Stimulated activated CD8-positive, alpha-beta memory T cell treated with anti-CD3 and anti-CD28 coated beads, Interleukin-12 subunit alpha, Interleukin-12 subunit beta, amount 100 ng/mL, for 24 hours (primary cell): ENCODE results near the gene HHAT.

Experiments used
- DNase-seq: peaks from one replicate; pipeline ENCODE4 v3.0.0-alpha.2; 2020; ENCODE audit errors: extremely low read depth

Gene HHAT

DNA sequence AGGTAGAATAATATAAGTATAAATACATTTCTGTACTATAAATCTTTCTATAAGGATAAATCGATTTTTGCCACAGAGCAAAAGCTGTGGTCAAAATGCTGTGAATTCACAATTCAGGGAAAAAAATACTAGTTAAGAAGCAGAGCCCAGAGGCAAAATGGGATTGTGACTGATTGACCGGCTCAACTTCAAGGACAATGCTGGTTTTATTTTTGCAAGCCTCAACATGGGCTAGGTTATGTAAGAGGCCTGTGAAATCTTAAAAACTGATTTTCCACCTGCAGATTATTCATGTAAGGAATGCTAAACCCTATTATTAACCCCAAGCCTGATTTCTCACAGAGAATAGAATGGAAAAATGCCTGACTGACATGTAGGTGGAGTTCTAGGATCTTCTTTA lies 155.1 kb downstream of the HHAT start:
- no peak for DNase-seq

DNA sequence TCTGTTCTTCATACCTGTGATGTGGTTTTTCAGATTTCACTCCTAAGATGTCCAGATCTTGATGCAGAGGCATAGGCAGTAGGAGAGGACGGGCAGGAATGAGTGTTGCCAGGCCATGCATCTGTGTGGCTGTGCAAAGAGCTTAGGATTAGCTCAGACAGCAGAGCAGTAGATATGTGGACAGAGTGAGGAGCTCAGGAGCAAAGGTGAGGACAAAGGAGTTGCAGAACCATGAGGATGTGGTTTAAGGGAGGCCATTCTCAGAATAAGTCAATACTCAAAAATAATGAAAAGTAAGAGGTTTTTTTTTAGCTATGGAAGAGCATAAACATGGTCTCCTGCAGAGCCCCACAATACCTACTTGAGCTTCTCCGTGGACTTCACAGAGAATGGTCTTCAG lies 158.3 kb downstream of the HHAT start:
- DNase-seq, result no peak

DNA sequence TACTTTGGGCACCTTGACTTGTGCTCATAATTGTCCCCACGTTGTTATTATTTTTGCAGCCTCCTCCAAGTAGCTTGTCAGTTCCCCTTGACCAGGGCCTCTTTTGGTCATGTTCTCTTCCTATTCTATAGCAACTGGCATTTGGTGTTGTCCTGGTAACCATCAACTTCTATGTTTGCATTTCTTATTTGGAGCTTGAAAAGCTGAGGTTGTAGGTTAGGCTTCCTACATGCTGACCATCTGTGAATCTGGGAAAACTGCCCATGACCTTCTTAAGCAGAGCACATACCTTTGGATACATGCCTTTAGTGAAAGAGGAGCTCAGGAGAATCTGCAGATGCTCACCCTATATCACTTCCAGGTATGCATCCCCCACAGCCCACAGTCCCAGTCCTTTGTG lies 160.8 kb downstream of the HHAT start:
- no peak for DNase-seq

DNA sequence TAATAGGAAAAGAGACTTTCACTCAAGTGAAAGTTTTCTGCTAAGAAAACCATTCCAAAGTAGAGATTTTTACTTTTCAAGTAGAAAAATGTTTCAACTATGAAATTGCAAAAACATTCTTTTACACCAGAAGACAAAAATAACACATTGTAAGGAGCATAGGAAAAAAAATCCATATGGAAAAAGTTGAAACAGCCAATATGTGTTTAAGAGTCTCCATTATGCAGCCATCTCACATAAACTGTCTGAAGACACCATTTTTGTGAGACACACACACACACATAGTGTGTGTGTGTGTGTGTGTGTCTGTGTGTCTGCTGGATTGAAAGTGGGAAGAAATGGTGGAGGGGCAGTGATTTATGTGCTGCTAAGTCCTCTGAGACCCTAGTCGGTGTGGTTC lies 162.1 kb downstream of the HHAT start:
- no peak for DNase-seq

DNA sequence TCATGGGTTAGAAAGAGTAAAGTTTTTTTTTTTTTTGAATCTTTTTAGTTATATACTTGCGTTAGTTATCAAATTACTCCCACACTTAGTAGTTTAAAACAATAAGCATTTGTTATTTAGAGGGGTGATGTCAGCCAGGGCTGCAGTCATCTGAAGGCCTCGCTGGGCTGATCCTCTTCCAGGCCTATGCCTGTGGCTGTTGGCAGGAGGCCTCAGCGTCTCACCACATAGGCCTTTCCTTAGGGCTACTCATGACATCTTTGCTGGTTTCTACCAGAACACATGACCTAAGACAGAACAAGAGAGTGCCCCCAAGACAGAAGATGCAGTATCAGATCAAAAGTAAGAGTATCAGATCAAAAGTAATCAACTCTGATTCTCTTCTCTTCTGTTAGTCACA lies 167.4 kb downstream of the HHAT start:
- no peak for DNase-seq

DNA sequence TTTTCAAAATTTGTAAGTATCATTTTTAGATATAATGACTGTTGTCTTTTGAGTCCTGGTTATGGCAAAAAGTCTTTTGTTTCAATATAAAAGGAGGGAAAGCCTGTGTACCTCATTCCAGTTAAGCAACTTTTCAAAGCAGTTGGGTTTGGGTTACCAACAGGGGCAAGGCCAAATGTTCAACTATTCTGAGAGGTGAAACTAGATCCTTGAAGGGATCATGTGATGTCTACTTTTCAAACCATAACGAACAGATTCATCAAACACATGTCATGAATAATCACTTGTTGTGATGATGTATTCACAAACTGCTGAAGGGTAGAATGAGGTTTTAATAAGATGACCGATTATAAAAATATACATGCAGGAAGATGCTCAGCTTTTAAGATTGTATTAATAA lies 171.3 kb downstream of the HHAT start:
- no peak for DNase-seq

DNA sequence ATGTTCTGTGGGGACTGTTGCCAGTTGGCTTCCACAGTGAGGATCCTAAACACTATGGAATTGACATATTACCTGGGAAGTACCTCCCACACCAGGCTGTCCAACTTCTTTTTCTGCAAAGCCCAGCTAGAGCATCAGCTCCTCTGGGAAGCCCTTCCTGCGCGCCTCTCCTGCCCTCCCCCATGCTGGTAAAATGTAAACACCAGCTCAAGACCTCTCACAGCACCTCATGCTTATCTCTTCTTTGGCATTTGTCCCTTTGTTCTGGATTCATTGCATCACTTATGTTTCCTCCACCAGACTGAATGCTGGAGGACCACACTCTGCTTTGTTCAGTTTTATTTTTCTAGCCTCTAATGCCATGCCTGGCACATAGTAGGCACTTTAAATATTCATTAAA lies 172.1 kb downstream of the HHAT start:
- no peak for DNase-seq

DNA sequence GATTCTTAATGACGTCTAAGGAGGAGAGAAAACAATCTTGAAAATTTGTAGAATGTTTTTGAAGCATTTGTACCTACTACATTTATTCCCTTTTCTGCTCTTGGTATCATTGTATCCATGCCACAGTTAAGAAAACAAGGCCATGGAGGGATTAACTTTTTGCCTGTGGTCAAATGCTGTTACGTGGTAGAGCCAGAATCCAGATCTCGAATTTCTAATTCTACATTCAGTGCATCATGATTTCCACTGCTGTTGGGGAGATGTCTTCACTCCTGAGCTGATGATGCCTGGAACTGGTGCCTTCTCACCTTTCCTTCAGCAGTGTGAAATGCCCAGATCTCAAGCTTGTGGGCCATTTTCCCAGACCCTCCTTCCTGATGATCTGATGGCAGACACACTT lies 175.6 kb downstream of the HHAT start:
- DNase-seq, result no peak

DNA sequence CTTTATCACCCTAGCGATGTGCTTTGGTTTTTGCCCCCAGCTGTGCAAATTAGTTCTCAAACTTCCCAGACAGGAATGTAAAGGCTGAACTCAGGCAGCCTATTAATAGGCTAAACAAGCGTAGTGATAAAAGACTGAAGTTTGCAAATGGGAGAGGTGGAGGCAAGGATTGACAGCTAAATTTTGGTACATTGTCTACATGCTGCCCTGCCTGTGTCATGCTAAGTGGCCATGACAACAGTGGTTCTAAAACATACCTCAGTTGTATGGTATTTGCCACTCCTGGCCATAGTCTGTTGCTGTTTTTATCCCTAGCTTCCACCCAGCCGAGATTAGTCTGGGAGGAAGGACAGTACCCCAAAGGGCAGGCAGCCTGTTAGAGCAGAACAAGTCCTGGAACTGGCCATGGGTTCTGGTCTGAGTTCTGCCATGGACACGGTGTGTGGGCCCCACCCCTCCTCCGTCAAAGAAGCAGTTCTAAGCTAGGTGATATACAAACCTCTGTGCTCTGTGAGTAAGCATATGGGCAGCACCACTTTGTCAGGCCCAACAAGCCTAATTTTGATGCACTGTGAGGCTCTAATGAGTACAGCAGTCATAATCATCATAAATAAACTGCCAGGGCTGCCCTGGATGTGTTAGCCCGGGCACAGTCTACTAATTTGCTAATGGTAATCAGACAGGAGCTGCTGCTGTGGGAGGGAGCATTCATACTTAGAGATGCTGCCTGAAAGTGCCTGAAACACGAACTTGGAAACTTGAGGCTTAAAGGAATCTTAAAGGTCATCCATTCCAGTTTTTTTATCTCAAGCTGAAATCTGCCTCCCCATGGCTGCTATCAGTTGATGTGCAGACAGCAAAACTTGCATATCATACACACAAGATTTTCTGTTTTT lies 177.1 kb downstream of the HHAT start:
- no peak for DNase-seq

DNA sequence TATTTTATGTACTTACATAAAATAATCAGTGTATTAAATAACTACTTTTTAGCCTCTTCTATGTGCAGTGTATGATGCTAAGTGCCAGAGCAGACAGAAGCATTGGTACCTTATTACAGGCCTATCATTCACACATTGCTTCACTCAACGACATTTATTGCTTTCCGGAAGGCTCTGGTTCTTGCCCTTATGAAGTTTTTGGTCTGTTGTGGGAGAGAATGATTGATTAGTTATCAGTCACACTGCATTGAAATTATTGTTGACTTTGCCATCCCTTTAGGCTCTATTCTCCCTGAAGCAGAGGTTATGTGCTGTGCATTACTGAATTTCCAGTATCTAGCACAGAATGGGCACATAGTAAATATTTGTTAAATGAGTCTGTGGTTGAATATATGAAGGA lies 178.0 kb downstream of the HHAT start:
- no peak for DNase-seq

DNA sequence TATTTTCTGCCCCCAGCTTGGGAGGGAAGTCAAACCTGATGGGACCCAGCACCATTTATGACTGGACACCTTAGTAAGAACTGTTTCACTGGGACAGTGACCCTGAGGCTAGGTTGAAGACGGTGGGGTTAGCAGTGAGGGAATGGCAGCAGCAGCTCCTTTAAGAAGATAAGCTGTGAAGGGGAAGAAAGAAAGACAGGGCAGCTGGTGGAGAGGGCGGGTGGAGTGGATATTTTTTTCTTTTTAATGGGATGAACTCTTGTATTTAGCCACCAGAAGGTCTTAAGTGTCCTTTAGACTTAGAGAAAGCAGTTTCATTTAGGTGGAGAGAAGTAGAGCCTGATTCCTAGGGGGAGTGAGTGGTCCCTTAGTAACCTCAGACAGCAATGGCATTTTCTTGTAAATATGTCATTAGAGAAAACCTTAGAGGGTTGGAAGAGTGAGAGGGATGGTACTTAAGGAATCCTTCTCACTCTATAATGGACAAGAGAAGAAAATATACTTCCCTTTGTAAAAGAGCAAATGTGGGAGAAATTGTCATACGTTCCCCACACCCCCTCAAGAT lies 187.5 kb downstream of the HHAT start:
- no peak for DNase-seq

DNA sequence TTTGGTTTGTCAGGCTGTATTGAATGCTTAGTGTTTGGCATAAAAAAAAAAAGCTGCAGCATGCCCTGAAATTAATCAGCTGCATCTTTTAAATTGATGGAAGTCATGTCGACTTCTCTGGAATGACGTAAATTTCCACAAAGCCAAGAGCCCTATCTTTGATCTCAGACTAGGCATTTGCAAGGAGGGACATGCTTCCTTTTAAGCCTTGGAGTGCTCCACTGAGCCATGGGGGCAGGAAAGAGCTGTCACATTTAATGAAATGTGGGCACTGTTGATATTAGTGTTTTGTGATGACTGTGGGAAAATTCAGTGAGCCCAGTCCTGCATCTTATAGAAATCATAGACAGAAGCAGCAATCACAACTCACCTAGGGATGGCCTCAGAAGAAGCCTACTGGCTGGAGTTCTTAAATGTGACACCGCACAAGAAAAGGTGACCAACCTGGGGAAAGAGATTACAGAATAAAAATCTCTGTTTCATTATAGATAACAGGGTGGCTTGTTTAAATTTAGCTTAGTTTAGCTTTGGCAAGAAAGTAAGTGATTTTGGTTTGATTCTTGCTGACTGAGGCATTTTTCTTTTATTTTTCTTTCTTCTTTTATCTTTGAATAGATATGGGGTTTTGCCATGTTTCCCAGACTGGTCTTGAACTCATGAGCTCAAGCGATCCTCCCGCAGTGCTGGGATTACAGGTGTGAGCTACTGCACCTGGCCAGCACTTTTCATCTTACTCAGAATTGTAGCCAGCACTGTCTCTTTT lies 188.2 kb downstream of the HHAT start:
- DNase-seq, result no peak

DNA sequence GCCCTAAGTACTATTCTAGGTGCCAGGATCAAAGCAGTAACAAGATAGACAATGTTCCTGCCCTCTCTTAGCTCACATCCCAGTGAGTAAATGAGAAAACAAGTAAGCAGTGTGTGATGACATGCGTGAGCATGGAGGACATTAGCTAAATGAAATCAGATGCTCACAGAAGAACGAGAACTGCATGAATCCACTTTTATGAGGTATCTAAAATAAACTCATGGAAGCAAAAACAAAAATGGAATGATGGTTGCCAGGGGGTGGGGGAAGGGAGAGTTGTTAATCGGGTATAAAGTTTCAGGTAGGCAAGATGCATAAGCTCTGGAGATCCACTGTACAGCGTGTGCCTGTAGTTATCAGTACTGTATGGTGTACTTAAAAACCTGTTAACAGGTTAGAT lies 195.1 kb downstream of the HHAT start:
- DNase-seq, result no peak

DNA sequence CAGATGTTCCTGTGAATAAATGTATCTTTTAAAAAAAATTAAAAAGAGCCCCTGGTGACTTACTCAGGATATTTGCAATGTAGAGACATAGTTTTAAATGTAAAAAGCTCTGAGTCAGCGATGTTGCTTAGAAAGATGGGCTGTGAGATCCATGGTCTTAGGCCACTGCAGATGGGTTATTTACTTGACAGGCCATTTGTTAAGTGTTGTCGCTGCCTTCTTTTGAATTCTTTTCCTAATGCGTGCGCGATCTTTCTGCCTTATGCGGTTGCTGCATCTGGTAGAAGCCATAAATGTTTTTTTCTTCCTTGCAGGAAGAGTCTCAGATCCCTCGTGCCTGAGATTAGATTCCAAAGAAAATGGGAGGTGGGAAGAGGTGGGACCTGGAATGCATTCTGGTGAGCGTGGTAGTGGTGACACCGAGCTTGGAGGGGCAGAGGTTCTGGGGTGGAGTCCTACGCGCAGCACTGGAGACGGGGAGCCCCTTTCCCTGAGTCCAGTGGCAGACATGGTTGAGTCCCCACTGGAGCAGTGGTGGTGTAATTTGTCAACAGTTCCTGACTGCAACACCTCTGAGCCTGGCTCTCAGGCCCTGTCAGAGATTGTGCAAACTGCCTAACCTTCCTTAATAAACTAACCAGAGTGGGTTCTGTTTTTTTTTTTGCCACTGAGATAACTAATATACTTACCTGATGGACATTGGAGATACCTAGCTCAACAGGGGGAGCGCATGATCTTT lies 197.2 kb downstream of the HHAT start:
- DNase-seq, result no peak

DNA sequence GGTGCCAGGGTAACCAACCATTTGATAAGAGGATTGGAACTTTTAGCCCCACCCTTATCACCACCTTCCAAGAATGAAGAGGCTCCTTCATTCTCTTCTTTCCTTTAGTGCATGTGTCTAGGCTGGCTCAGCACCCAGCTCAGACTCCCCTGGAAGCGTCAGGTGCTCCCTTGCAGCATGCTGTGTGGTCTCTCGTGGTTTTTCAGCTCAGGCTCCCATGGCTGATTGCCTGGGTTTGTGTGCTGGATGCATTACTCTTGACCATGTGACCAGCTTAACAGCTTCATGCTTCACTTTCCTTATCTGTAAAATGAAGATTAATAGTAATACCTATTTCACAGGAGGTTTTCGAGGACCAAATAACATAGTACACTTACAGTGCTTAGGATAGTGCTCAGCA lies 198.4 kb downstream of the HHAT start:
- DNase-seq, result no peak

DNA sequence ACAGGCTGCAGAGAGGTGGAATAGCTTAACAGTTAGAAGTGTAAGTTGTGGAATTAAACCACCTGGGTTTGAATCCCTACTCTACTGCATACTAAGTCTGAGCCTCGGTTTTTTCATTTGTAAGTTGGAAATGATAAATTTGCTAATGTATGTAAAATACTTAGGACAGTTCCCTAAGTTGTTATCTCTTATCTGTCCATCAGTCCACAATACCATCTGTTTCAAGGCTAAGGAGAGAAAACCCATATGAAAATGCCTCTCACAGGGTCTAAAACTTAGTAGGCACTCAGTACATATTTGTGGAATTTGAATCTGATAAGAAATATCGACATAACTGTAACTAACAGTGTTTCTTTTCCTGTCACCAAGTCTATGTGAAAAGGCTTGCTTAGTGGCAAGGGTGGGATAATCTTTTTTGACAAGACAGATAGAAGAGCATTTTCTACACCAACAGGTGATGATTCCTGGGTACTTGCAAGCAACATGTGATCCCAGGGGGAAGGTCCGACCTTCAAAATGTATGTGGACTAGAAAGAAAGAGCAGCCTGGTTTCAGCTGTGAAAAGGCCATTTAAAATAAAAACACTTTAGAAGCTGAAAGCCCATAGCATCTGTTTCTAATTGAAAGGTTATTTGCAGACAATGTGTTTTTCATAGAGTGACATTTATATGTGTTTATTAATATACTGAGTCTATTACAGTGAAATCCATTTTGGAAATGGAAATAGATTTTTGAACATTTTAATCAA lies 202.9 kb downstream of the HHAT start:
- DNase-seq, result no peak

DNA sequence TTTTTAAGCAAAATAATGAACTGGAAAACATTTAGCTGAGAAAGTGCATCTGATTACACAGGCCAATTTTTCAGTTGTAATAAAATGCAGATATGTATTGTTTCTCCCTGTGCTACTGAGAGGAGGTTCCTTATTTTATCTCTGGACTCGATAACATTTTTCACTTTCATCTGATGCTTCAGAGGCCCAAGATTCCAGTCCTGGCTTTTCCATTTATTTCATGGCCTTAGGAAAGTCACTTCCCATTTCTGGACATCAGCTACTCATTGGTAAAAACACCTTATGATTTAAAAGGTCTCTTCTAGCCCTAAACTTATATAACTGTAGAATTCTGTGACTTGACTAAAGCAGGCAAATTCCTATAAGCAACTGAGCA lies 203.5 kb downstream of the HHAT start:
- DNase-seq, result no peak

DNA sequence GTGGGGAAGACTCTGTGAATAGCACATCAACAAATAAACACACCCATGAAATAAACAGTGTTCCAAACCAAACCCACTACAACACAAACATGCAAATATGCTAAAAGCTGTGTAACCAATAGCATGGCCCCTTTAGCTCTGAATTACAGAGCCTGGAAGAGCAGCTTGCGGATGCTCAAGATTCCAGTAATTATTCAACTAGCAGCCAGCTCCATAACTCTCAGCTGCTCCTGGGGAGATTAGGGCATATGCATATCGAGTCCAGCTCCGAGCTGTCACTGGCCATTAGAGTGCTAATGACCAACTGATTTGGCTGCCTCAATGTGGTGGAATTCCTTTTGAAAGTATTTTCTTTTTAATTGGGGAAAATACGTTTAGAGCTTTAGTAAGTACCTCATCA lies 207.1 kb downstream of the HHAT start:
- no peak for DNase-seq

DNA sequence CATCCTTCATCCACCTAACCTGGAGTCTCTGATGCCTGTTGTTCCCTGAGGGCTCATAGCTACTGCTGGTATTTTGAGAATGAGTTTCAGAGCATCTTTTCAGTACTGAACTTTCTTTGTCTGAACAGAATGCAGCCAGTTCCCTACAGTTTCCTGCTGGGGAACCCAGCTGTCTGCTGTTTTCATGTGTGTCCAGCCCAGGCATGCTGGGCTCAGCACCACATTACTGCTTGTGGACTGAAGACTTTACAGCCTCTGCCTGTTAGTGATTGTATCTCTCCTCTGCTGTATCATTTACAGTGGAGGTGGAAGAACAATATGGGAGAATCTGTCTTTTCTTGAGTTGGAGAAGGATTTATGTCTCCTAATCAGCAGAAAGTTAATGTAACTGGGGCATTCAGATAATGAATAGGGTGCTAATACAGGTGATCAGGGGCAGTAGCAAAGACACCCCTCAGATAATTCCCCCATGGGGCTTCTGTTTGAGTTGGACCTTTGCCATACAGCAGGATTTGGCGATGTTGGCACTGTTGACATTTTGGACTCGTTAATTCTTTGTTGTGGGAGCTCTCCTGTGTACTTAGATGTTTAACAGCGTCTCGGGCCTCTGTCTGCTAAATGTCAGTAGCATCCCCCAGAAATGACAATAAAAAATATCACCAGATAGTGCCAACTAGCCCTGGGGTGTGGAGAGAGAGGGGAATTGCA lies 207.7 kb downstream of the HHAT start:
- DNase-seq, result no peak

DNA sequence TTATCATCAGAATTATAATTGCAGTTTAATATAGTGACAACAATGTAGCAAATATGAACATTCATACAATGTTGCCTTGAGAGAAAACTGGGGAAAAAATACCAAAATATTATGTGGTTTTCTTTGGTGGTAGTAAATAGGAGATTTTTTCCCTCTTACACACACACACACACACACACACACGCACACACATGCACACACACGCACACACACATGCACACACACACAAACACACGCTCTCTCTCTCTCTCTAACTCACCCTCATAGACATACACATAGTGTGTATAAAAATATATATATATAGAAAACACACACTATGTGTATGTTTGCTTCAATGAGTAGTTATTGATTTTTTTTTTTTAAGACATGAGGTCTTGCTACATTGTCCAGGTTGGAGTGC lies 211.6 kb downstream of the HHAT start:
- DNase-seq, result no peak
